Measurements from ENCODE around the gene SIPA1L3. TPM values are rescaled to one million over a fixed set of nuclear protein-coding genes. Genes with fewer than 3 reads are reported as not detected.
A peak's percentile ranks its signal among the peaks of the same experiment; 100 is the strongest.

SIPA1L3 gene
- total RNA-seq, 2 donors from 2014 or later: 42.8 to 48.2 TPM

DNA sequence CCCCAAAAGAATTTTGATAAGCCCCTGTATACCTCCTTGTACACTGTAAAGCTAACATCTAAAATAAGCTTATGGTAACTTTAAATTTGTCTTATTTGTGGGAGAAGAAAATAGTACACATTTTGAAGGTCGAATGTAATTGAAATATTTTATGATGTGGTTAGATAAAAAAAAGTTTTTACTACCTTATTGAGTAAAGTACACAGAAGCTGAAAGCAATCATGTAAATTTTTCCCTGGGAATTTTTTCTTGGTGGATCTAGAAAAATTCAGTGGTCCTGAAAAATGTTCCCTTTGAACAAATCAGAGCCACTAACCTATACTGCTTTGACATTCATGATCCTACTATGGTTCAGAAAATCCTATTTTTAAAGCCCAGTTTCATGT lies 46.9 kb downstream of the SIPA1L3 start:
- no peaks in the 10 kb centered on the region for H3K36me3 ChIP-seq (ENCODE audit: control insufficient read depth, insufficient read depth, low read length)
- H3K27ac Mint-ChIP-seq: peak overlapping the region; percentile 85
- no peaks in the 10 kb centered on the region for H3K9me3 ChIP-seq (ENCODE audit: control insufficient read depth, low read length)
- no peaks in the 10 kb centered on the region for H3K27me3 Mint-ChIP-seq (ENCODE audit: insufficient read depth)
- no peak overlapping the region for H3K9ac ChIP-seq (ENCODE audit: extremely low read depth, low read length, poor library complexity, severe bottlenecking)
- no peak overlapping the region for H3K4me3 ChIP-seq (ENCODE audit: low read length)
- TF ChIP-seq, protein P1, sequence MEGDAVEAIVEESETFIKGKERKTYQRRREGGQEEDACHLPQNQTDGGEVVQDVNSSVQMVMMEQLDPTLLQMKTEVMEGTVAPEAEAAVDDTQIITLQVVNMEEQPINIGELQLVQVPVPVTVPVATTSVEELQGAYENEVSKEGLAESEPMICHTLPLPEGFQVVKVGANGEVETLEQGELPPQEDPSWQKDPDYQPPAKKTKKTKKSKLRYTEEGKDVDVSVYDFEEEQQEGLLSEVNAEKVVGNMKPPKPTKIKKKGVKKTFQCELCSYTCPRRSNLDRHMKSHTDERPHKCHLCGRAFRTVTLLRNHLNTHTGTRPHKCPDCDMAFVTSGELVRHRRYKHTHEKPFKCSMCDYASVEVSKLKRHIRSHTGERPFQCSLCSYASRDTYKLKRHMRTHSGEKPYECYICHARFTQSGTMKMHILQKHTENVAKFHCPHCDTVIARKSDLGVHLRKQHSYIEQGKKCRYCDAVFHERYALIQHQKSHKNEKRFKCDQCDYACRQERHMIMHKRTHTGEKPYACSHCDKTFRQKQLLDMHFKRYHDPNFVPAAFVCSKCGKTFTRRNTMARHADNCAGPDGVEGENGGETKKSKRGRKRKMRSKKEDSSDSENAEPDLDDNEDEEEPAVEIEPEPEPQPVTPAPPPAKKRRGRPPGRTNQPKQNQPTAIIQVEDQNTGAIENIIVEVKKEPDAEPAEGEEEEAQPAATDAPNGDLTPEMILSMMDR (conservative IDR thresholded peaks at IDR 0.05): no peak
- H3K4me1 Mint-ChIP-seq: peaks cover 22% of the 10 kb centered on the region
- peaks cover 6% of the 10 kb centered on the region for H3K9me3 Mint-ChIP-seq
- H3K4me3 Mint-ChIP-seq: no peak overlapping the region
- H3K27ac ChIP-seq (ENCODE audit: low read depth, low read length): peak overlapping the region; percentile 50
- peaks cover 11% of the 10 kb centered on the region for H3K36me3 Mint-ChIP-seq (ENCODE audit: low read depth)
- no peaks in the 10 kb centered on the region for H3K27me3 ChIP-seq (ENCODE audit: control insufficient read depth, insufficient read depth, low read length, poor library complexity, severe bottlenecking)
- peaks cover 6% of the 10 kb centered on the region for H3K4me1 ChIP-seq (ENCODE audit: control insufficient read depth, insufficient read depth, low read length)
- WGBS, 2 experiments (ENCODE audit: insufficient coverage in 1 of 2, insufficient read length in 1 of 2): 75 to 82% methylated on average over 1 of the region's 1 CpG
- no peak for DNase-seq

DNA sequence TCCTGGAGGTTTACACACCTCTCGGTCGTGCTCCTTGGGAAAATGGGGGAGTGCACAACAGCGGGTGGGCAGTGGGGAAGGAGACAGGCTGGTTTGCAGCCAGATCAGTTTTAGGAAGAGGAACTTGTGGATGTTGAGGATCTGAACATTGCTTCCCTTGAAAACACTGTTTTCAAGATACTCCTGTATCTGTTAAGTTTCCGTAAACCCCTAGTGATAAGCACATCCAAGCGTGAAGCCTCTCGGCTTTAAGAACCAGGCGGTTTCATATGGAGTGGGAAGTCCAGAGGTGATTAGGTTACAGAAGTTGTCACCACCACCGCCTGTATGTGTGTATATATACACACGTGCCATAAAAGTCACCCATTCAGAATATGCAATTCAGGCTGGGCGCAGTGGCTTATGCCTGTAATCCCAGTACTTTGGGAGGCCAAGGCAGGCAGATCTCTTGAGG lies 47.4 kb downstream of the SIPA1L3 start:
- Histone ChIP-seq H3K4me3 (ENCODE audit: low read length) (no peak overlapping the region), H3K9ac (ENCODE audit: extremely low read depth, low read length, poor library complexity, severe bottlenecking) (no peak overlapping the region), H3K36me3 (ENCODE audit: control insufficient read depth, insufficient read depth, low read length) (no peaks in the 10 kb centered on the region), H3K27ac (ENCODE audit: low read depth, low read length) (no peak overlapping the region), H3K9me3 (ENCODE audit: control insufficient read depth, low read length) (no peaks in the 10 kb centered on the region), H3K27me3 (ENCODE audit: control insufficient read depth, insufficient read depth, low read length, poor library complexity, severe bottlenecking) (no peaks in the 10 kb centered on the region), H3K4me1 (ENCODE audit: control insufficient read depth, insufficient read depth, low read length) (peaks cover 6% of the 10 kb centered on the region)
- Mint-ChIP-seq H3K27me3 (ENCODE audit: insufficient read depth) (no peaks in the 10 kb centered on the region), H3K36me3 (ENCODE audit: low read depth) (peaks cover 11% of the 10 kb centered on the region), H3K4me3 (no peak overlapping the region), H3K9me3 (peaks cover 6% of the 10 kb centered on the region), H3K27ac (peak overlapping the region; percentile 85), H3K4me1 (peaks cover 22% of the 10 kb centered on the region)
- no peak for DNase-seq
- 56 to 81% methylated on average over 8 to 10 of the region's 10 CpGs for WGBS, 2 experiments (ENCODE audit: insufficient coverage in 1 of 2, insufficient read length in 1 of 2)
- TF ChIP-seq, protein P1 (conservative IDR thresholded peaks at IDR 0.05): no peak

DNA sequence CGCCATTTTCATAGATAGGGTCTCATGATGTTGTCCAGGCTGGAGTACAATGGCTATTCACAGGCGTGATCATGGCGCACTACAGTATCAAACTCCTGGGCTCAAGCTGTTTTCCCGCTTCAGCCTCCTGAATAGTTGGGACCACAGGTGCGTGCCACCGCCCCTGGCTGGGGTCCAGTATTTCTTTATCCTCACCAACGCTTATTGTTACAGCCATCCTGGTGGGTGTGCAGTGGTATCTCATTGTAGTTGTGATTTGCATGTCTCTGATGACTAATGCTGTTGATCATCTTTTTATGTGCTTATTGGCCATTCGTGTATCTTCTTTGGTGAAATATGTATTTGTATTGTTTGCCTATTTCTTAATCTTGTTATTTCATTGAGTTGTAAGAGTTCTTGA lies 49.0 kb downstream of the SIPA1L3 start:
- WGBS, 2 experiments (ENCODE audit: insufficient coverage in 1 of 2, insufficient read length in 1 of 2): 94 to 100% methylated on average over 5 to 8 of the region's 8 CpGs
- no peak overlapping the region for H3K4me3 Mint-ChIP-seq
- peaks cover 22% of the 10 kb centered on the region for H3K4me1 Mint-ChIP-seq

More for the DNA sequence above, 49.0 kb downstream of the SIPA1L3 start:
- no peaks in the 10 kb centered on the region for H3K27me3 ChIP-seq (ENCODE audit: control insufficient read depth, insufficient read depth, low read length, poor library complexity, severe bottlenecking)
- no peak for DNase-seq
- H3K9me3 ChIP-seq (ENCODE audit: control insufficient read depth, low read length): no peaks in the 10 kb centered on the region
- Mint-ChIP-seq H3K36me3 (ENCODE audit: low read depth) (peaks cover 5% of the 10 kb centered on the region), H3K27ac (no peak overlapping the region), H3K27me3 (ENCODE audit: insufficient read depth) (no peaks in the 10 kb centered on the region), H3K9me3 (peaks cover 6% of the 10 kb centered on the region)
- H3K4me3 ChIP-seq (ENCODE audit: low read length): no peak overlapping the region
- TF ChIP-seq, protein P1 (conservative IDR thresholded peaks at IDR 0.05): no peak
- H3K9ac ChIP-seq (ENCODE audit: extremely low read depth, low read length, poor library complexity, severe bottlenecking): no peak overlapping the region
- no peak overlapping the region for H3K27ac ChIP-seq (ENCODE audit: low read depth, low read length)
- H3K4me1 ChIP-seq (ENCODE audit: control insufficient read depth, insufficient read depth, low read length): peaks cover 6% of the 10 kb centered on the region
- no peaks in the 10 kb centered on the region for H3K36me3 ChIP-seq (ENCODE audit: control insufficient read depth, insufficient read depth, low read length)
